ENCODE measurements around the gene AGBL1.

AGBL1 gene

DNA sequence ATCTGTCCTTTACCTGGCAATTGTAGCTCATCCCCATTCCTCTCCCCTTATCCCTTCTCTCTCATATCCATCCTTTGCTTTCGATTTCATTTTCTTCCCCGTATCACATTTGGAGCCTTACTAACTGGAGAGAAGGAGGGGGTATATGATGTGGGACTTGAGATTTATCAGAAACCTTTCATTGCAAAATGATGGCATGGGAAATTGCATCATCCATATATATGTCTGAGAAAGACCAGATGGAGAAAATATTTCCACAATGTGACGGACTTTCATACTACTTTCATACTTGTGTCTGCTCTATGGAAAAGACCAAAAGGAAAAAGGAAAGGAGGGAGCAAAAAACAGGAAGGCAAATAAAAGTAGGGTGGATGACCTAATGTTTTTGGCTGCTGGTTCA is 675.2 kb downstream of the AGBL1 start:
- DNase-seq: no peak

DNA sequence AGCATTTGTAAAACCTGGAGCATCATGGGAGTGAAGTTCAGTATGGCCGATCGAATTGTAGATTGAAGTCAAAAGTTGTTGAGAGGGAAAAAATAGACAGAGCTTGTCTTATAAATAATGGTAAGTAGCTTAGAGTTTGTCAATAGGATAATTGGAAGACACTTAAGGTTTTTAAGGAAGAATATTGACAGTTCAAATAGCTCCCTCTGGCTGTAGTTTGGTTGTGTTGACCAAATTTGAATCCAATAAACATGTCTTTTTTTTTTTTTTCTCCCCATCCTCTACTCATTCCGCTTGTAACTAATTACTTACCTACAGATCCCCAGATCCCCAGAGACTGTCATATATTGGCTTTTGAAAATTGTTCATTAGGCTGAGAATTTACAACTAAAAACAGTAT is 677.0 kb downstream of the AGBL1 start:
- no peak for DNase-seq

DNA sequence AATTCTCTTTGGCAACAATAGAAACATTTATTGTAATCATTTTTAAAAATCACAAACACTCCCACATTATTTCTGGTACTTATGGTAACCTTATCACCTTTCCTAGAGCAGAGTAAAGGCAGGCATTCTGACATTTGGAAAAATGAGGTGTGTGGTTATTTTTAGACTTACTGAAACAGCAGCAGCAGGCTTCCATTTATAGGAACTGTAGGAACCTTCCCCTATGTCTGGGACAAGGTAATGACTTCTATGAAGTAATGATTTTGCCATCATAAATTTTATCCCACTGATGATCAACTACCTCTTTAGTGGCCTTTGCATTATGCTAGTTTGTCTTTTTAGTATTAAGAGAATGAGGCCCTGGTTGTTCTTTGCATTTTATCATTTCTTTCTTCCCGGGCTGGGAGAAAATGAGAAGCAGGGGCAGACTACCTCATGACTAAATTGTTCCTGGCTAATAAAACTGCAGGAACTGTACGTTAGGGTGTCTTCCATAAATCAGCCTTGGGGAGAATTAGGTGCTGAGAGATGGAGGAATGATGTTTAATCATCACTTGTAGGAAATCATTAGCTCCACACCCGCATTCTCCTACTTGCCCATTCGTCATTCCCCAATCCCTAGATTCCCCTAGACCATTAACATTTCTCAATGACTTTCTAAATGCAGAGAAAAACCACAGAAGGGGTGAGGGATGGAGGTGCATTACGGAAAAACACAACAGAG is 680.3 kb downstream of the AGBL1 start:
- no peak for DNase-seq

DNA sequence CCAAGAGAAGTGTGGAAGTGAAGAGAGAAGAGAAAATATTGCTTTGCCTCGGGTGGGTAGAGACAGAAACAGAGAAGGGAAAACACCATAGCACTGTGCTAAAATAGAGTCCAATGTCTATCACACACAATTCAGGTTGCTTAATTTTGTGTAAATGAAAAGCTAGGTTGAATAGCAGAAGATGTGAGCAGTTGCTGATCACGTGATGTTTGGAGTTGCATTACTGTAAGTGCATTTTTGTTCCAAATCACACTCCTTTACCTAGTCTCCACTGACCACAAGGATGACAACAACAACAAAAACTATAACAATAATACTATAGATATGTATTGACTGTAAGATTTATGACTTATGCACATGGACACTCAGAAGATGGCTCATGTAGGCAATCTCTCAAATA is 683.2 kb downstream of the AGBL1 start:
- no peak for DNase-seq

DNA sequence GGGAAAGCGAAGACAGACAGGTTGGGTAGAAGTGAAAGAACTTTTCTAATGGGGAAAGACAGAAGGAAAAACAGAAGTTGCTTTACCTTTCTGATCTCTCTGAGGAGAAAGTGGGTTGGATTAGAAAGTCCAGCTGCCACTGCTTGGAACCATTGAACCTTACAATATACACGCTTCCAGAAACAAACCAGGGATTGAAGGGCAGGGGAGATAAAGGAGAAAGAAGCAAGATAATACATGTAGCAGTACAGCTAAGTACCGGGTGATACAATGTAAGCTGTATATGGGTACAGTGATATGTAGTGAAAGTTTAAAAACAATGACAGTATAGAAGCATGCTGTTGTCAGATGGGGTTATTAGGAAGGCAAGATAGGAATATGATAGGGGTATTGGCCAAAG is 684.4 kb downstream of the AGBL1 start:
- no peak for DNase-seq

DNA sequence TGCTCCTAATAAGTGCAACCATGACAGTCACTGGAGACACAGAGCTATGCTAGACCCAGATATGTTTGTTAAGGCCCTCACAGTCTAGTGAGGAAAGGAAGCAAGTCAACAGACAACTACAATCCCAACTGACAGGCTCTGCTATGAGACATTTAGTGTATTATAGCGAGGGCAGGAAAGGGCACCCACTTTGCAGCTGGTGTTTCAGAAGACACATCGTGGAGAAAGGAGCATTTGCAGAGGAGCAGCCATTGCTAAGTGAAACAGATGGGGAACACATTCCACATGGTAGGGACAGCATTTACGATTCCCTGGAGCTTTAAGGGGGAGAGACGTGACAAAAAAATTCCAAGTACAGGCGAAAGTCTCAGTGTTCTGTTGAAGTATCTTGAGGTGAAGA is 685.6 kb downstream of the AGBL1 start:
- DNase-seq: no peak

DNA sequence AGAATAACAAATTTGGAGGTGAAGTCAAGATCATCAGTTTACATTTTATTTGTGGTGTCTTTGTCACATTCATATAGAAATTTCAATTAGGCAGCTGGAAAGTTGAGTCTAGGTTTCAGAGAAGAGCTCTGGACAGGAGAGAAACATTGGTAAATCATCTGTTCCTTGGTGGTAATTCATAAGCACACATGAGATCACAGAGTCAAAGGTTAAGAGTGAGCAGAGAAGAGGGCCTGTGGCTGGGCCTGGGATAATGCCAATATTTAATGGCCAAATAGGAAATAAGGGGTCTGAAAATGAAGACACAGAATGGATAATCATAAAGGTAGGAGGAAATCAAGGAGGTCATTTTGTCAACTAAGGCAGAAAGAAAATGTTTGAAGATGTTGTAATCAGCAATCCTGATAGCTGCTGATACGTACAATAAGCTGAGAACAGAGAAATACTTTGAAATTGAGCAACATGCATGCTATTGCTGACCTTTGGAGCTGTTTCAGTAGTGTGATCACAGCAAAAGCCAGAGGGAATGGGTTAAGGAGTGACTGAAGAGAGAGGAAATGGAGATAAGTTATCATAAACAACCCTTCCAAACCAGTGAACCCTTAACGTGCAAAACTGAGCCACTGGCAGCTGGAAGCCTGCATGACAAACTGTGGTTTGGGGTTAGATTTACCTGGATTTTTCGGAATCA is 692.8 kb downstream of the AGBL1 start:
- no peak for DNase-seq

DNA sequence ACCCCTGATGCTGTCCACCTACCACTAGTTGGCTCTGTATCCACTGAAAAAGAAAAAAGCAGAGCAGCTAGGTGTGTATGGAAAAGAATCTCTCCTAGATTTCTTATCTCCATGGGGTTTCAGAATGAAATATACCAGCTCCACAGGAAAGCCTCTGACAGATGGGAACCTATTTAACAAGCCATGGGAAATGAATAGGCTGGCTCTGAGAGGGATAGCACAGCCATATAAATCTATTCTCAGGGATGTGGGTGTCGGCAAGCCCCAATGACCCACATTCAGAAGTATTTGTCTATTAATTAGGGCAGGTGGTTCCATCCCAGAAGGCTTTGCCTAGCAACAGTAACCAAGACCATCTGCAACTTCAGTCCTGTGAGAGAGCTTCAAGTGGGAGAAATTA is 694.1 kb downstream of the AGBL1 start:
- DNase-seq: no peak

DNA sequence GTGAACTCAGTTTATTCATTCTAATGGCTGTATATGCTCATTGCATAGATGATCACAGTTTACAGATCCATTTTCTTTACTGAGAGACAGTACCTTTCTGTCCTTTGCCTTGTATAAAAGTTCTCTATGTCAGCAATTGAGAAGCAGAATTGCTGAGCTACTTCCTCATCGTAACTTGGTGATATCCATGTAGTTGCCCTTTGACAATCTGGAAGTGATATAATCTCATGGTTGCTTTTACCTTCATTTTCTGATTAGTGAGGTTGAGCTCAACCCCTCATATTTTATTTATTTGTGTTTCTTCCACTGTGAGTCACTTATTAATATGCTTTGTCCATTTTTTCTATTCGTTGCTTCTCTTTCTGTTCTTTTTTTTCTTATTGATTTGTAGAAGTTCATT is 696.5 kb downstream of the AGBL1 start:
- DNase-seq: no peak

DNA sequence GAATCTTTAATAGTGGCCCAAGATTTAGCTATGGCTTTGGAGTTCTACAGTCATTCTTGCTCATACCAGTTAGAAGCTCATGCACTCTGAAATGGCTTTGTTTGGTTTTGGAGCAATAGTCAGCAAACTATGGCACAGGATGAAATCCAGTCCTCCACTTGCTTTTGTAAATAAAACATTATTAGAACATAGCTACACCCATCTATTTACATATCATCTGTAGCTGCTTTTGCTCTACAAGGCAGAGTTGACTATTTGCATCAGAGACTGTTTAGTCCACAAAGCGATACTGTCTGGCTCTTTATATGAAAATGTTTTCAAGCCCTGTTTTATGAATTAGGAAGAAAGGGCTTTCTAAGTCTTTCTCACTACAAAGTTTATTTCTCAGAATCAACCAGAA is 716.9 kb downstream of the AGBL1 start:
- DNase-seq: no peak

DNA sequence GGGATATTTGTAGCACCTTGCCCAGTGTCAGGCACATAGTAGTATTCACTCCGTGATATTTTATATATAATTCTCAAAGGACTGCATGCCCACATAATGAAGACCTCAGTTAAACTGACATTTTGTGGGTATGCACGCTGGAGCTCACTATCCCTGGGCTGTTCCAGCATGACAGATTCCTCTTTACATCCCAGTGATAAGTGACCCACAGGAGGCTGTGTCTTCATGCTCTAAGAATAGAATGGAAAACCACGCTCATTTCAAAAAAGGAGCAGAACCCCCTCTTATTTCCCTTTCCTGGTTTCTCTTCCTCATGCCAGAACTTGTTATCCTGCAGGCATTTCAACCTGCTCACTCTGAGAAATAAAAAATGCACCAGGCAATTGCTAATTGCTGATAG is 717.5 kb downstream of the AGBL1 start:
- DNase-seq: no peak

DNA sequence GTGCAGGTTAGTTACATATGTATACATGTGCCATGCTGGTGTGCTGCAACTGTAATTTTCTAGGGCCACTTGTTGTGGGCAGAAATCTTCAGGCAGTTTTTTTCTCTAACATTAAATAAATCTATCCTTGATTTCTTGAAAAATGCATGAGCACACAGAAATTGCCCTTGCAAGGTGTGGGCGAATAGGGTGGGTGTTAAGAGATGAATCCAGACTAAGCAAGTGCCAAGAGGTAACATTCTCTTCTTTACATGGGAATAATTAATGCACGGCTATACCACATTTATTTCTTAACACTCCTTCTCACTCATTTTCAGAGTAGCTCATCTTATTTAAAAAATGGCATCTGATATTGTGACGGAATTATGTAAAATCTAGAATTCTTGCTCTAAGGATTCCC is 719.6 kb downstream of the AGBL1 start:
- no peak for DNase-seq

DNA sequence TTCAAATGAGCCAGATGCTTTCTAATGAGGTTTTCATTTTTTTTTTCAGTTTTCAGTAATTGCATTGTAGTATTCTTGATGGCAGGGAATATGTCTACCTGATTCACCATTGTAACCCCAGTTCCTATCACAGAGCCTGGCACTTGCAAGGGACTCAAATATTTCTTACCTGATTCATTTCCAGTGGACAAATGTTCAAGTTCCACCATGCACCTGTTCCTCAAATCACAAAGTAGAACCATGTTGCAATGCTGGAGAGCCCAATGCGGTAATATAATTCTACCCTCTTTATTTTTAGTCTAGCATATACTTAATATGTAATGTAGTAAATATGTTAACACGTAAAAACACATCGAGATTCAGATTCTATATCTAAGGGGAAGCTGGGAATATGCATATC is 722.6 kb downstream of the AGBL1 start:
- no peak for DNase-seq

DNA sequence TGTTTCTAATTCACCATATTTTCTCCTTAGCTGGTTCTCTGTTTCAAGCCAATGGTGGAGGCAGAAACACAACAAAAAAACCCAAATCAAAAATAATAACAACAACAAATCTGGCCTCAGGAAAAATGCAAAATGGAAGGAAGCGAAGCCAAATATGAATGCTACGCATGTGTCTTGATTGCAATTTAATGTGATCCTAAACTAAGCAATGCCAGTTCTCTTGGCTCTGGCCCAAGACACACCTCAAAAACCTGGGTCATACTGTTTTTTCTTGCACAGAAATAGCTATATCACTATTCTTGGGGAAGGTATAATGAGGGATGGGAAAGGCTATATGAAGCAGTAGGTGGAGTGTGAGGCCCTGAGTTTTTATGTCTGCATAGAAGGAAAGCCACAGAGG is 724.7 kb downstream of the AGBL1 start:
- DNase-seq: no peak

DNA sequence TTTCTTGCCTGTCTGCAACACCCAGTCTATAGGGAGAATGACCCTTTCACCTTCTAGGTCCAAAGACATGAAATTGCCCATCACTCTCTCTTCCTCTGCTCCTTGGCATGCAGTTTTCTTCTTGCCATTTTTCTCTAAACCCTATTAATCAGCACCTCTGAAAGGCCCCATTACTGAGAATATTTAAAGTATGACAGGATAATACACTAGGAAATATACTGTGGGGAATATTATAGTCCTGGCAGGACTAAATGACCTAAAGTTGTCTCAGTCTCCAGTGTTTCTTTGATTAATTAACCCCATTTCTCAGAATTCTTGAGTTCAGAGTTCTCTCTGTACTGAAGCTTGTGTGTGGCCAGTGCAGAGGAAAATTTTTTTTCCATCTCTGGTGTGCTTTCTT is 730.7 kb downstream of the AGBL1 start:
- no peak for DNase-seq

DNA sequence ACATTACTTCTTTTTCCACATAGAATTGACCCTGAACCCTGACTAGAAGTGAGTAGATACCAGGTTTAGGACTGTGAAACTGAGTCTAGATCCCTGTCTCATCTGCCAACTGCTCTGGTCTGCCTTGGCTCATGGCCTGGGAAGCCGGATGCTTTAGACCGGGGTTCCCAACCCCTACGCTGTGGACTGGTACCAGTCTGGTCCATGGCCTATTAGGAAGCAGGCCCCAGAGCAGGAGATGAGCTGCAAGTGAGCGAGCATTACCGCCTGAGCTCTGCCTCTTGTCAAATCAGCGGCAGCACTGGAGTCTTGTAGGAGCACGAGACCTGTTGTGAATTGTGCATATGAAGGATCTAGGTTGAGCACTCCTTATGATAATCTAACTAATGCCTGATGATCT is 734.2 kb downstream of the AGBL1 start:
- no peak for DNase-seq

DNA sequence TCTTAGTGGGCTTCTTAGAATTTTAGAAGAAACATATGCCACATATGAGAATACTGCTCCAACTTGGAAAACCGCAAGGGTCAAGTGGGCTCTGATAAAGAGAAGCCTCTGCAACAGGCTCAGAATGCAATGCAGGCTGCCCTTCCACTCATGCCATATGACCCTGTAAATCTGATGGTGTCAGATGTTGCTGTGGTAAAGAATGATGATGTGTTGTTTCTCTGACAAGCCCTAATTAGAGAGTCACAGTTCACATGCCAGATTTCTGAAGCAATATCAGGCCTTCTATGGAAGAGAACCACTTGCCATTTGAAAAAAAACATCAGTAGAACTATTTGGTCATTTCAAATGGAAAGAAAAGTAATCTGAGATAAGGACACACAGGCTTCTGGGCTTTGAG is 749.6 kb downstream of the AGBL1 start:
- no peak for DNase-seq

DNA sequence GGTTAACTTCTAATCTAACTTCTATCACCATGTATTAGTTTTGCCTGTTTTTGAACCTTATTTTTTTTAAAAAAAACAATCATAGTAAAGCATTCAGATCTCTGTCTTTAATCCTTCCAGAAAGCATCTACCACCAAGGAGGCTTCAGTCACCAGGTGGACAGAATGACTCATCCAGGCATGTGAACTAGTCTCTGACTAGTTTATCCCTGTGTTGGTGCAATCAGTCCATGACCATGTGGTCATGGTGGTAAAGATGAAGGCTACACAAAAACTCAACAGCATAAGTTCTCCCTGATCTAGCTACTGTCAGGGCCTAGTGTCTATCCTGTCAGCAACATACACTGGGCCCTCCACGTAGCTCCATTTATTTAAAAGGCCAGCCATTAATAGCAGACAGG is 750.6 kb downstream of the AGBL1 start:
- no peak for DNase-seq

DNA sequence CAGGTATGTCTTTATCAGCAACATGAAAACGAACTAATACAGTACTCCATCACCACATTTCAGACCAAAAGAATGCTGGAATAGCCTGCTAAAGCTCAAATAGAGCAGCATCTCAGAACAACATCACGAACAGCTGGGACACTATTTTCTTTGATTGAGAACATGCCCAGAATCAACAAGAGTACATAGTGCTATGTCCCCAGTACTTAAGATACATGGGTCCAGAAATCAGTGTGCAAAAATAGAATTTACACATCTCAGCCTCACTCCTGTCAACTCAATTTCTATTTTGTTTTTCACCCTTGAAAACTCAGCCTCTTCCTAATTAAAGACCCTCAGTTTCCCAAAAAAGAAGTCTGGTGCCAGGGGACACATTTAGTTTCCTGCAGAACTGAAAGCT is 753.9 kb downstream of the AGBL1 start:
- no peak for DNase-seq

DNA sequence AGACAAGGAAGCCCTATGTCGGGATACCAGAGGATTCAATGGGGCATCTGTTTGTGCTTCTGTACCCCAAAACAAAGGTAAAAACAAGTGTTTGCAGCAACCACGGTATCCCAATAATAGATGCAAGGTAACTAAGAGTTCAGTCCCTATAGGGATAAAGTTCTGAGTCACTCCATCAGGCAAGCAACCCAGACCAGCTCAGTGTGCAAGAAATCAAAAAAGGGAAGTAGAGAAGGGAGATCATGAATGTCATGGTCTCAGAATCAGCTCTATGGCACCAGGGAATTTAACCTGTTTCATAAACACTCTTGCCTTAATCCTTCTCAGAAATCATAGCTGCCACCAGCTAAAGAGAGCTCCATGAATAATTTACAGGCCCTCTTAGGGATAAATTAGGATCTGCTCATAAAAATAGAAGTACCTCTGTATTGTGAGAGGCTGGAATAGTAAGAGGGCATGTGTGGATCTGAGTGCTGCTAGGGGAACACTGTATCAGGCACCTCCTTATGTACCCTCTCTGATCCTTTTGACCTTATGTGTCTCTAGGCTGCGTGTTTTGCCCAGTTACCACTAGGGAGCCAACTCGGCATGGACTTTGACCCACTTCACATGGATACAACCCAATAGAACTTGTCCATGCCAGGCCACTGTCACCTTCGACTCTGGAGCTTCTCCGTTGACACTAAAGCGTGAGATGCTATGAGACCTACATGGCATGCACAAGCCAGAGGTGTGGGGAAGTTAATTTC is 754.6 kb downstream of the AGBL1 start:
- no peak for DNase-seq

DNA sequence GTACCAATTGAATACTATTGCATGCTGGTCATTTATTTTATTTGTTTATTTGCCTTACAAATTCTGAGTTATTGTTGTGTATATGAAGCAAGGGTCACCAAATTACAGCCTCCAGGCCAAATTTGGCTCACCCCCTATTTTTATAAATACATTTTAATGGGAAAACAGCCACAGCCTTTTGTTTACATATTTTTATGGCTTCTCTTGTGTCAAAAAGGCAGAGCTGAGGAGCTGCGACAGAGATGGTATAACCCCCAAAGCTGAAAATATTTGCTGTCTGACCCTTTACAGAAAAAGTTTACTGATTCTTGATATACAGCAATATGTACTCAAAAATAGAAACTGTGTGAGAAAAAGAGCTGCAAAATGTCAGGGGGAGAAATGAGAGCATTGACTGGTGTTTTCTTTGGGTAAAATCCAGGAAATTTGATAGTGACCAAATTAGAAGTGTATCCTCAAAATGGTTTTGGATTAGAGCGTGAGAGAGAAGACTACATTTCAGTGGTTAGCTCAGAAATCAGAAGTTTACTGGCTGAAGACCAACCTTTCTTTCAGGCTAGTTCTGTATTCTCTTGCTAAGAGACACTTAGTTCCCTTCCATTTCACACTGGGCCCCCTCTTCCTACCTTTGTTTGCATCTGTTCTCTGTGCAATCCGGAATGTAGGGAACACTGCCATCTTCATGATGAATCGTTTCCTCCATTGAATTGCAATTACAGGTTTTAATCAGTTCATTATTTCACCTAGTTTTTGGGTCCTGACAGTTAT is 757.8 kb downstream of the AGBL1 start:
- no peak for DNase-seq

DNA sequence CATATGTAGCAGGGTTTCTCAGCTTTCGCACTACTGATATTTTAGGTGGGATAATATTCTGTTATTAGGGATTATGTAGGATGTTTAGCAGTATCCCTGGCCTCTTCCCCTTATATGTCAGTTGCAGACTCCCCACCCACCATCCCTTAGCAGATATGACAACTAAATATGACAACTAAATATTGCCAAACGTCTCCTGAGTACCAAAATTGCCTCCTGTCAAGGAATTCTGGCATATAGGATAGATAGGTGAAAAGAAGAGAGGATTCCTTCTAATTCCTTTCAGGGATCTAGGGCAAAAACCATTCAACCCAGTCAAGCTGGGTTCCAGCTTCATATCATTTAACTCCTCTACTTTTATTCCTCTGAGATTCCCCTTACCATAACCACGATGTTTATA is 759.8 kb downstream of the AGBL1 start:
- no peak for DNase-seq

DNA sequence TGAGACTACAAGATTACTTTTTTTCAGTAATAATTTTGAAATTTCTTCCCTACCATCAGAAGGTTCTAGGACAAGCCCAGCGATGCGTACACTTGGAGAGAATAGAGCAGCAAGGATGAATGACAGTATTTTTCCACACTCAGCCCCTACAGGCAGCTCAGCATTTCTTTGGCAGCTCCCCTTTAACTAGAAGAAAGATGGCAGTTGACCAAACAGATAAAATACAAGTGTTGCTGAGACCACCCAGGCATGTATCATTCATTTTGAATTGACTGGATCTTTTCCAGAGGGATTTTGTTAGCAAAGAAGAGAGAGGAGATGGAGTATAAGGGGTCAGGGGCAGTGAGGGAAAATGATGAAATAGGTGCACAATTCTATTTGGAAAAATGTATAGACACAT is 761.3 kb downstream of the AGBL1 start:
- DNase-seq: no peak

DNA sequence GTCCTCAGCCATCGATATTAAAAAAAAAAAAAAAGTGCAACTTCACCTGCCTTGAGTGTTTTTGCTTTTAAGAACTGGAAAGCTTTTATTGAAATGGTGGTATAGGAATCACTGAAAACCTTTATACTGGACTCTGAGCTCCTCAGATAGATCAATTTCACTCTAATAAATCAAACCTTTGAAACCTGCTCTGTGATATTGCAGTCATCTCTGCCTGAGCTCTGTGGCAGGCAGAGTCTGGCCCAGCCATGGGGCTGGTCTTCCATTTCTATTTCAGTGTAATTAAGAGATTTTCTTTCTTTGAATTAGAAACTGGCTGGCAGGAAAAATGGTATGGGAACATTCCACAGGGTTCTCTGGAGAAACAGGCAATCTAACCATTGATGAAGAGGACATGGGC is 762.5 kb downstream of the AGBL1 start:
- no peak for DNase-seq

Data from fibroblast of skin of right quadriceps (primary cell).